Hepatocyte (in vitro differentiated cells): ENCODE measurements around the gene NCAM1. TPM values are rescaled to one million over a fixed set of nuclear protein-coding genes. Genes with fewer than 3 reads are reported as not detected.

ENCODE experiments used
- DNase-seq: peaks from one replicate; pipeline ENCODE4 v3.0.0-alpha.2; 2016; ENCODE audit warnings: low spot score
- H2AFZ ChIP-seq: fragments of 200-600 bp; sonication (generic); 2 replicates; pipeline ENCODE4 v1.6.0; 2016; ENCODE audit warnings: antibody characterized with exemption, mild to moderate bottlenecking
- H3K27ac ChIP-seq: fragments of 200-600 bp; sonication (generic); 2 replicates; pipeline ENCODE4 v1.5.1; 2016; ENCODE audit warnings: mild to moderate bottlenecking
- H3K27me3 ChIP-seq: fragments of 200-600 bp; sonication (generic); 2 replicates; pipeline ENCODE4 v1.6.1; 2016
- H3K36me3 ChIP-seq: fragments of 200-600 bp; sonication (generic); replicated peaks from 2 replicates; pipeline ENCODE4 v1.5.1; 2016; ENCODE audit warnings: low read depth; ENCODE audit not compliant: insufficient read depth
- H3K4me1 ChIP-seq: fragments of 200-600 bp; sonication (generic); 2 replicates; pipeline ENCODE4 v1.5.1; 2016; ENCODE audit warnings: mild to moderate bottlenecking, moderate library complexity; ENCODE audit not compliant: insufficient read depth
- H3K4me2 ChIP-seq: fragments of 200-600 bp; sonication (generic); 2 replicates; pipeline ENCODE4 v1.6.0; 2016
- H3K4me3 ChIP-seq: fragments of 200-600 bp; sonication (generic); 2 replicates; pipeline ENCODE4 v1.5.1; 2016; ENCODE audit warnings: mild to moderate bottlenecking
- H3K79me2 ChIP-seq: fragments of 200-600 bp; sonication (generic); 2 replicates; pipeline ENCODE4 v1.6.0; 2017; ENCODE audit warnings: mild to moderate bottlenecking
- H3K9me2 ChIP-seq: fragments of 200-600 bp; sonication (generic); replicated peaks from 2 replicates; pipeline ENCODE4 v1.6.0; 2017; ENCODE audit warnings: mild to moderate bottlenecking; ENCODE audit not compliant: insufficient read depth
- H3K9me3 ChIP-seq: fragments of 200-600 bp; sonication (generic); 2 replicates; pipeline ENCODE4 v1.5.1; 2016; ENCODE audit warnings: low read depth, mild to moderate bottlenecking
- H4K20me1 ChIP-seq: fragments of 200-600 bp; sonication (generic); 2 replicates; pipeline ENCODE4 v1.6.0; 2016; ENCODE audit warnings: mild to moderate bottlenecking; ENCODE audit not compliant: insufficient read depth, poor library complexity, severe bottlenecking
- CTCF ChIP-seq: fragments of 200-600 bp; sonication (generic); IDR thresholded peaks from 2 replicates; pipeline ENCODE4 v1.5.1; 2016; ENCODE audit warnings: antibody characterized with exemption, mild to moderate bottlenecking; ENCODE audit not compliant: poor library complexity
- EZH2 ChIP-seq: fragments of 200-600 bp; sonication (generic); IDR thresholded peaks from 2 replicates; pipeline ENCODE4 v1.6.1; 2016; ENCODE audit warnings: antibody characterized with exemption, mild to moderate bottlenecking, borderline replicate concordance
- EZH2phosphoT487 ChIP-seq: fragments of 200-600 bp; sonication (generic); IDR thresholded peaks from one replicate; pipeline ENCODE4 v1.6.1; 2018; ENCODE audit warnings: antibody characterized with exemption, mild to moderate bottlenecking, low read depth, moderate library complexity; ENCODE audit not compliant: unreplicated experiment, severe bottlenecking
- WGBS: methylation state at CpG from one replicate; pipeline ENCODE4 v1.1.6; 2016; ENCODE audit warnings: low lambda C conversion rate; ENCODE audit errors: missing lambda C conversion rate; 5-methylcytosine and 5-hydroxymethylcytosine counted together
- polyA plus RNA-seq: library from polyadenylated mRNA; unstranded; fragments of >200 nt; fragmentation: Nextera tagmentation; extraction: Ambion mirVana; gene quantifications from 2 replicates; pipeline ENCODE4 v1.2.1, GENCODE V29; 2016
- total RNA-seq: library from RNA; depleted of rRNA; stranded (reverse); fragments of >200 nt; gene quantifications from 2 replicates; pipeline ENCODE4 v1.2.3, GENCODE V29; 2014

Gene NCAM1
- total and polyA plus RNA-seq, 2 experiments from 2014 or later: 12.4 to 27.2 TPM

DNA sequence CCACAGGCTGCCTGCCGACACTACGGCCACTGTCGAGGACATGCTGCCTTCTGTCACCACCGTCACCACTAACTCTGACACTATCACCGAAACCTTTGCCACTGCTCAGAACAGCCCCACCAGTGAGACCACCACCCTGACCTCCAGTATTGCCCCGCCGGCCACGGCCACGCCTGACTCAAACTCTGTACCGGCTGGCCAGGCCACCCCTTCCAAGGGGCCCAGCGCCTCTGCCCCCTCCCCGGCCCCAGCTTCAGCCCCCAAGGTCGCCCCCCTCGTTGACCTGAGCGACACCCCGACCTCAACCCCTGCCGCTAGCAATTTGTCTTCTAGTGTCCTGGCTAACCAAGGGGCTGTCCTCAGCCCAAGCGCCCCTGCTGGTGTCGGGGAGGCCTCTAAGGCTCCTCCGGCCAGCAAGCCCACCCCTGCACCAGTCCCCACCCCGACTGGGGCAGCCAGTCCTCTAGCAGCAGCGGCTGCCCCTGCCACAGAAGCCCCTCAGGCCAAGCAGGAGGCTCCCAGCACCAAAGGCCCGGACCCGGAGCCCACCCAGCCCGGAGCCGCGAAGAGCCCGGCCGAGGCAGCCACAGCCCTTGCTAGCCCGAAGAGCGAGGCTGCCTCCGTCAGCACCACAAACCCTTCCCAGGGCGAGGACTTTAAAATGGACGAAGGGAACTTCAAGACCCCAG lies 311.9 kb downstream of the NCAM1 start:
- Histone ChIP-seq H3K79me2 (no peaks in the 10 kb centered on the region), H3K36me3 (no peaks in the 10 kb centered on the region), H4K20me1 (no peaks in the 10 kb centered on the region), H2AFZ (no peak overlapping the region), H3K27ac (no peak overlapping the region), H3K4me1 (no peaks in the 10 kb centered on the region), H3K4me2 (no peak overlapping the region), H3K9me2 (no peaks in the 10 kb centered on the region), H3K4me3 (no peak overlapping the region), H3K27me3 (no peaks in the 10 kb centered on the region), H3K9me3 (no peaks in the 10 kb centered on the region)
- WGBS: 95% methylated on average over 24 of the region's 34 CpGs
- no peak for DNase-seq
- TF ChIP-seq EZH2 (no peak), CTCF (no peak), EZH2phosphoT487 (no peak)

GRCh38 chr11:113273720-113274119 lies 312.5 kb downstream of the NCAM1 start:
- H3K9me3 ChIP-seq: no peaks in the 10 kb centered on the region
- no peaks in the 10 kb centered on the region for H3K36me3 ChIP-seq
- H3K4me3 ChIP-seq: no peak overlapping the region
- H2AFZ ChIP-seq: no peak overlapping the region
- H3K4me2 ChIP-seq: no peak overlapping the region
- no peak for DNase-seq
- no peaks in the 10 kb centered on the region for H4K20me1 ChIP-seq
- H3K79me2 ChIP-seq: no peaks in the 10 kb centered on the region
- 89% methylated on average over 10 of the region's 10 CpGs for WGBS
- H3K4me1 ChIP-seq: no peaks in the 10 kb centered on the region
- no peak overlapping the region for H3K27ac ChIP-seq
- no peaks in the 10 kb centered on the region for H3K9me2 ChIP-seq
- no peak for TF ChIP-seq CTCF
- no peak for TF ChIP-seq EZH2phosphoT487
- TF ChIP-seq EZH2: no peak
- H3K27me3 ChIP-seq: no peaks in the 10 kb centered on the region

DNA sequence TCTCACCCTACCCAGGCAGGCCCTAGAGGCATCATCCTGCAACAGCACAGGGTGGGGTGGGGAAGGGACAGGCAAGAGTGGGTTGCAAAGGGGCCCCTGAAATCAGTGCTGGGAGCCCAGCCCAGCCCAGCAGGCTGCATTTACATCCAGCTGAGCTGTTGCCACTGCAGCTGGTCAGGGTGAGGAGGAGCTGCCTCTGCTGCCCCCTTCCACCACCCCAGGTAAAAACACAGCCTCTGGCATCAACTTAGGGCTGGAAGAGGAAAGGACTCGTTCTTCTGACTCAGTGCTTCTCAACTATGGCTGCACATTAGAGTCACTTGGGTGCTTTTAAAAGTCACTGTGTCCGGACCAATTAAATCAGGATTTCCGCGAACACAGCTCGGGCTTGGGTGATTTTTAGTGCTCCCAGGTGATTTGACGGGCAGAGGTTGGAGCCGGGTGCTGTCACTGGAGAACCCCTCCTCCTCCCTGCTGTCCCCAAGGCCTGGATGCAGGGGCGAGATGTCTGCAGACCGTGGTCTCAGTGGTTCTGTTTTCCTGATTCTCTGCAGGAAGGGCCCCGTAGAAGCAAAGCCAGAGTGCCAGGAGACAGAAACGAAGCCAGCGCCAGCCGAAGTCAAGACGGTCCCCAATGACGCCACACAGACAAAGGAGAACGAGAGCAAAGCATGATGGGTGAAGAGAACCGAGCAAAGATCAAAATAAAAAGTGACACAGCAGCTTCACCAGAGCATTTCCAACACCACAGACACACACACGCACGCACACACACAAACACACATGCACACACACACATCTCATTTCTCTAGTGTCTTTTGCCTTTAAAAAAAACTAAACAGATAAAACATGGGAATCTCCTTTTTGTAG lies 313.7 kb downstream of the NCAM1 start:
- H3K4me3 ChIP-seq: no peak overlapping the region
- WGBS: 91% methylated on average over 19 of the region's 19 CpGs
- H3K27me3 ChIP-seq: no peaks in the 10 kb centered on the region
- no peaks in the 10 kb centered on the region for H3K36me3 ChIP-seq
- H4K20me1 ChIP-seq: no peaks in the 10 kb centered on the region
- no peak overlapping the region for H3K27ac ChIP-seq
- H3K9me3 ChIP-seq: no peaks in the 10 kb centered on the region
- no peak overlapping the region for H3K4me2 ChIP-seq
- no peak for TF ChIP-seq CTCF
- TF ChIP-seq EZH2: no peak
- TF ChIP-seq EZH2phosphoT487: no peak
- no peak for DNase-seq
- no peaks in the 10 kb centered on the region for H3K4me1 ChIP-seq
- no peak overlapping the region for H2AFZ ChIP-seq
- no peaks in the 10 kb centered on the region for H3K9me2 ChIP-seq
- H3K79me2 ChIP-seq: no peaks in the 10 kb centered on the region
